A549 (cell line): ENCODE results near the gene EFNA3. TPM values are rescaled to one million over a fixed set of nuclear protein-coding genes. Genes with fewer than 3 reads are reported as not detected.

ENCODE experiments used
- ATAC-seq, 2 experiments: fragments of 200-7000 bp in 1 of 2; fragments of >200 bp in 1 of 2; cut with Nextera tagmentation in 1 of 2; cut with Tn5 transposase in 1 of 2; 3 replicates each; pipeline versions ENCODE4 v1.8.0 to v1.9.1; 2018 to 2020; ENCODE audit warnings: mild to moderate bottlenecking in 1 of 2, moderate library complexity in 1 of 2
- CTCF ChIA-PET: fragments of 300-600 bp; sonication (Branson Sonifier 250); formaldehyde crosslinking; extraction: SDS; loops from one replicate; lab custom pipeline; 2021; ENCODE audit warnings: antibody characterized with exemption, inconsistent platforms; lab: Yijun Ruan, JAX
- POLR2A ChIA-PET: fragments of 350-600 bp; formaldehyde crosslinking; extraction: SDS; loops from one replicate; lab custom pipeline; 2021; ENCODE audit warnings: antibody characterized with exemption, inconsistent platforms; lab: Yijun Ruan, JAX
- DNase-seq, 2 experiments: peaks; one replicate each; pipeline versions ENCODE4 v3.0.0 to v3.0.0-alpha.2; 2011 to 2016; ENCODE audit warnings: low read depth in 1 of 2, low spot score in 1 of 2
- FAIRE-seq: peaks from 2 replicates; lab custom pipeline; 2011; peaks lifted over from hg19 to GRCh38; lab: Jason Lieb, UNC
- H3K27ac ChIP-seq, 2 experiments: fragments of >200 bp; sonication (Bioruptor Twin); formaldehyde crosslinking; 3 replicates each; pipeline ENCODE4 v1.5.1; 2016 to 2017
- H3K4me1 ChIP-seq: fragments of >200 bp; sonication (Bioruptor Twin); formaldehyde crosslinking; 3 replicates; pipeline ENCODE4 v1.6.1; 2016
- H3K4me2 ChIP-seq: fragments of >200 bp; sonication (Bioruptor Twin); formaldehyde crosslinking; 3 replicates; pipeline ENCODE4 v1.6.1; 2016
- H3K4me3 ChIP-seq: fragments of >200 bp; sonication (Bioruptor Twin); formaldehyde crosslinking; 3 replicates; pipeline ENCODE4 v1.5.1; 2016
- H3K9me3 ChIP-seq: fragments of >200 bp; sonication (Bioruptor Twin); formaldehyde crosslinking; 3 replicates; pipeline ENCODE4 v1.6.1; 2016
- ATOH8 ChIP-seq: fragments of 250-450 bp; sonication (Bioruptor Pico); IDR thresholded peaks from 2 replicates; pipeline ENCODE4 v1.5.0; 2020; ENCODE audit warnings: low read depth, mild to moderate bottlenecking, moderate library complexity
- CBX2 ChIP-seq: fragments of 200-600 bp; sonication (generic); IDR thresholded peaks from 2 replicates; pipeline ENCODE4 v1.6.1; 2016; ENCODE audit warnings: low read depth, mild to moderate bottlenecking, borderline replicate concordance
- CBX8 ChIP-seq: fragments of 200-600 bp; sonication (generic); IDR thresholded peaks from 2 replicates; pipeline ENCODE4 v1.6.1; 2016
- CHD2 ChIP-seq: fragments of 150-350 bp; IDR thresholded peaks from 2 replicates; pipeline ENCODE4 v1.6.1; 2014; ENCODE audit warnings: low read length; ENCODE audit not compliant: partially characterized antibody
- CHD4 ChIP-seq: fragments of 200-600 bp; sonication (generic); IDR thresholded peaks from 2 replicates; pipeline ENCODE4 v1.6.1; 2016; ENCODE audit warnings: antibody characterized with exemption, mild to moderate bottlenecking, borderline replicate concordance
- EHF ChIP-seq: fragments of 250-450 bp; sonication (Bioruptor Pico); IDR thresholded peaks from 2 replicates; pipeline ENCODE4 v1.5.0; 2020; ENCODE audit warnings: mild to moderate bottlenecking
- ELK1 ChIP-seq: fragments of 150-350 bp; IDR thresholded peaks from 2 replicates; pipeline ENCODE4 v1.6.1; 2014; ENCODE audit warnings: low read depth, mild to moderate bottlenecking, low read length
- FOSB ChIP-seq: fragments of 250-450 bp; sonication (Bioruptor Pico); IDR thresholded peaks from 2 replicates; pipeline ENCODE4 v1.5.0; 2020; ENCODE audit warnings: mild to moderate bottlenecking, moderate library complexity
- FOXS1 ChIP-seq: fragments of 250-450 bp; sonication (Bioruptor Pico); IDR thresholded peaks from 2 replicates; pipeline ENCODE4 v1.5.0; 2020; ENCODE audit warnings: mild to moderate bottlenecking, moderate library complexity
- GATA3 ChIP-seq: IDR thresholded peaks from 2 replicates; pipeline ENCODE4 v1.6.1; 2012; ENCODE audit warnings: borderline replicate concordance
- HDAC2 ChIP-seq: fragments of 200-600 bp; sonication (generic); IDR thresholded peaks from 2 replicates; pipeline ENCODE4 v1.6.1; 2016
- HOXB5 ChIP-seq: fragments of 250-450 bp; sonication (Bioruptor Pico); IDR thresholded peaks from 2 replicates; pipeline ENCODE4 v1.5.0; 2020; ENCODE audit warnings: mild to moderate bottlenecking, moderate library complexity
- KDM1A ChIP-seq: fragments of 200-600 bp; sonication (generic); IDR thresholded peaks from 2 replicates; pipeline ENCODE4 v1.6.1; 2016; ENCODE audit warnings: low read depth, mild to moderate bottlenecking
- KDM5A ChIP-seq: fragments of 200-600 bp; sonication (generic); IDR thresholded peaks from 2 replicates; pipeline ENCODE4 v1.6.1; 2016; ENCODE audit warnings: antibody characterized with exemption, mild to moderate bottlenecking
- MAZ ChIP-seq: fragments of 150-350 bp; IDR thresholded peaks from 2 replicates; pipeline ENCODE4 v1.6.1; 2014; ENCODE audit warnings: antibody characterized with exemption, low read depth, low read length, borderline replicate concordance
- REST ChIP-seq: fragments of 200-600 bp; sonication (generic); IDR thresholded peaks from 2 replicates; pipeline ENCODE4 v1.6.1; 2016; ENCODE audit warnings: antibody characterized with exemption, mild to moderate bottlenecking, moderate library complexity
- RFX5 ChIP-seq: fragments of 450-650 bp; IDR thresholded peaks from 2 replicates; pipeline ENCODE4 v1.7.1; 2014; ENCODE audit warnings: antibody characterized with exemption, mild to moderate bottlenecking, moderate library complexity
- SREBF2 ChIP-seq: fragments of 450-650 bp; IDR thresholded peaks from 2 replicates; pipeline ENCODE4 v1.6.1; 2014; ENCODE audit warnings: mild to moderate bottlenecking, moderate library complexity
- TFCP2L1 ChIP-seq: fragments of 250-450 bp; sonication (Bioruptor Pico); IDR thresholded peaks from 2 replicates; pipeline ENCODE4 v1.5.0; 2021; ENCODE audit warnings: mild to moderate bottlenecking
- ZC3H11A ChIP-seq: fragments of 450-650 bp; IDR thresholded peaks from 2 replicates; pipeline ENCODE4 v1.6.1; 2014; ENCODE audit warnings: antibody characterized with exemption, mild to moderate bottlenecking
- WGBS: methylation state at CpG from one replicate; pipeline ENCODE4 v1.1.6; 2017; ENCODE audit errors: missing lambda C conversion rate; 5-methylcytosine and 5-hydroxymethylcytosine counted together
- polyA plus RNA-seq, 4 experiments: library from polyadenylated mRNA; depleted of rRNA in 3 of 4; stranded (reverse); fragments of >200 nt; fragmentation: RNase III in 1 of 4; extraction: RNeasy Plus Mini Kit Qiagen cat#74134 plus additional on column Dnase treatment in 1 of 4; gene quantifications; 2 replicates in 3 of 4; 3 replicates in 1 of 4; pipeline ENCODE4 v1.2.3, GENCODE V29; 2011 to 2017

Gene EFNA3
- polyA plus RNA-seq, 2 of the 4 experiments (the other 2 are of a cell fraction): 1.9 to 2.7 TPM

GRCh38 chr1:155131856-155132255 is 53.2 kb downstream of the EFNA3 start:
- ChIA-PET CTCF (interaction anchor here (1.5 to 19.7 kb wide), 9 partner anchors 16 to 71 kb away, joined by 3 to 309 read pairs (median 5); partner anchors contain the start of gene KRTCAP2), POLR2A (no interaction called here)
- TF ChIP-seq RFX5 (no peak), TFCP2L1 (no peak), FOXS1 (CRISPR knock-in tag) (no peak), FOSB (no peak), MAZ (no peak), GATA3 (no peak), HOXB5 (CRISPR knock-in tag) (no peak), KDM5A (no peak), CBX8 (no peak)
- H3K27ac ChIP-seq: no peak overlapping the region
- no peak for FAIRE-seq
- DNase-seq: no peak
- no peak for ATAC-seq
- H3K9me3 ChIP-seq: no peaks in the 10 kb centered on the region
- peaks cover 44% of the 10 kb centered on the region for H3K4me1 ChIP-seq
- 79% methylated on average over 2 of the region's 2 CpGs for WGBS
- H3K4me2 ChIP-seq: no peak overlapping the region
- no peak overlapping the region for H3K4me3 ChIP-seq

- WGBS: 81% methylated on average over 5 of the region's 7 CpGs
- Histone ChIP-seq H3K4me2 (peak overlapping the region; percentile 82; the same call in 2 of the 3 replicates), H3K4me3 (no peak overlapping the region), H3K4me1 (peaks cover 47% of the 10 kb centered on the region), H3K27ac (peak overlapping the region in 1 of 2 experiments; percentile 90; a peak in 1 of 6 replicates), H3K9me3 (no peaks in the 10 kb centered on the region)
- FAIRE-seq: no peak
- ChIA-PET CTCF (interaction anchor here (0.9 to 19.7 kb wide), 10 partner anchors 8 to 116 kb away, joined by 3 to 309 read pairs (median 8); partner anchors contain the start of gene KRTCAP2), POLR2A (no interaction called here)
- TF ChIP-seq KDM1A (no peak), FOSB (no peak), CBX2 (no peak), EHF (CRISPR knock-in tag) (no peak), CBX8 (no peak), MAZ (no peak), CHD2 (no peak), GATA3 (no peak), REST (no peak), HDAC2 (no peak), ZC3H11A (no peak), ELK1 (no peak), TFCP2L1 (no peak), CHD4 (no peak), SREBF2 (no peak), ATOH8 (CRISPR knock-in tag) (no peak)
- DNase-seq: no peak
- no peak for ATAC-seq
Measured at GRCh38 chr1:155133799-155134281, 55.2 kb downstream of the EFNA3 start.
